Measurements from ENCODE around the gene HS3ST3A1.

Gene HS3ST3A1

GRCh38 chr17:13491916-13492736 lies 109.6 kb downstream of the HS3ST3A1 start:
- no peak for DNase-seq (ENCODE audit: low read depth)

DNA sequence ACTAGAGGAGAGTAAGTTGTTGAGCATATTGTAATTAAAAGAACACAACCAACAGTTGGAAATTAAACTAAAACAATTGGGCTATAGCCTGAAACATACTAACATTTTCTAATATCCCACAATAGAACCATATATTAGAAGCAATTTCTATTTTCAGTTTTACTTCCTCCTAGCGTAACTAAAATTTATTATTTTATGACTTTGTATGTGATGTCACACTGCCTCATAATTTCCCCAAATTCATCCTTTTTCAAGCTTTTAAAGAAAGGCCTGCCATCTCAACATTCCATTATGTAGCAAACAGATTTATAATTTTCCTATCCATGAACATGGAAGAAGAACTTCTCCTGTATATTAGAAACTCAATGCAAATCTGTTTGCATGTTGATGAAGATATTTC lies 110.2 kb downstream of the HS3ST3A1 start:
- no peak for DNase-seq (ENCODE audit: low read depth)

- DNase-seq (ENCODE audit: low read depth): no peak
These were observed 110.7 kb downstream of the HS3ST3A1 start for GRCh38 chr17:13490906-13491482.

GRCh38 chr17:13490427-13490826 lies 111.3 kb downstream of the HS3ST3A1 start:
- no peak for DNase-seq (ENCODE audit: low read depth)

DNA sequence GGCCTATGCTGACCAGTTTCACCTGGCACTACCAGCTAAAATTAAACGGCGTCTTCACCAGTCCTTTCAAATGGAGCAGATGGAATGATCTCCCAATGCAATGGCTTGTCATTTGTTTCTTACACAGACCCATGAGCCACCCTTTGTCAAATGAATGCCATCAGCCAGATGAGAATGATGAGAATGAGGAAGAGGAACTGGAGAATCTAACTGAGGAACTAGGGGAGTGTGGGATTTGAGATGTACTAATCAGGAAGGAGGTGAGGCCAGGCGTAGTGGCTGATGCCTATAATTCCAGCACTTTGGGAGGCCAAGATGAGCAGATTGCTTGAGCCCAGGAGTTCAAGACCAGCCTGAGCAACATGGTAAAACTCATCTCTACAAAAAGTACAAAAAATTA lies 116.4 kb downstream of the HS3ST3A1 start:
- DNase-seq (ENCODE audit: low read depth): no peak

GRCh38 chr17:13484020-13484419 lies 117.7 kb downstream of the HS3ST3A1 start:
- no peak for DNase-seq (ENCODE audit: low read depth)

DNA sequence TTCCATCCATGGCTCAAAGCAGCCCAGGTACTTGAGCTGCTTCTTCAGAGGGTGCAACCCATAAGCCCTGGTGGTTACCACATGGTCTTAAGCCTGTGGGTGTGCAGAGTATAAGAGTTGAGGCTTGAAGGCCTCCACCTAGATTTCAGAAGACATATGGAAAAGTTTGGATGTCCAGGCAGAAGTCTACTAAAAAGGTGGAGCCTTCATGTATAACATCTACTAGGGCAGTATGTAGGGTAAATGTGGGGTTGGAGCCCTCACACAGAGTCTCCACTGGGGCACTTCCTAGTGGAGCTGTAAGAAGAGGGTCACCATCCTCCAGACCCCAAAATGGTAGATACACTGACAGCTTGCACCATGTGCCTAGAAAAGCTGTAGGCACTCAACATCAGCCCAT lies 120.9 kb downstream of the HS3ST3A1 start:
- DNase-seq (ENCODE audit: low read depth): no peak

DNA sequence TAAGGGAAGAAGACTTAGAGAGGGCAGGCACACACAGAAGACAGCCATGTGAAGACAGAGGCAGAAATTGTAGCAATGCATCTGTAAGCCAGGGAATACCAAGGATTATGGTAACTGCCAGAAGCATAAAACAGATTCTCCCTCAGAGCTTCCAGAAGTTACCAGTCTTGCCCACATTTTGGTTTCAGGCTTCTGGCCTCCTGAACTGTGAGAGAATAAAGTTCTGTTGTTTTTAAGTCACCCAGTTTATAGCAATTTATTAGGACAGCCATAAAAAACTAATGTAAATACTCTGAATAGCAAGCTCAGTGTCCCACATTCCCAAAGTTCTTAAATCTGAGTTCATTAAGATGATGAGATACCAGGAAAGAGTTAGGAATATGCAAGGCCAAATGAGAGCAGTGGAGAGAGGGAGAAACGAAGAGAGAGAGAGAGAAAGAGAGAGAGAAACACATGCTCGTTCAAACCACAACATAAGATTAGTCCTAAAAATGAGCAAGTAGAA lies 123.4 kb downstream of the HS3ST3A1 start:
- no peak for DNase-seq (ENCODE audit: low read depth)

DNA sequence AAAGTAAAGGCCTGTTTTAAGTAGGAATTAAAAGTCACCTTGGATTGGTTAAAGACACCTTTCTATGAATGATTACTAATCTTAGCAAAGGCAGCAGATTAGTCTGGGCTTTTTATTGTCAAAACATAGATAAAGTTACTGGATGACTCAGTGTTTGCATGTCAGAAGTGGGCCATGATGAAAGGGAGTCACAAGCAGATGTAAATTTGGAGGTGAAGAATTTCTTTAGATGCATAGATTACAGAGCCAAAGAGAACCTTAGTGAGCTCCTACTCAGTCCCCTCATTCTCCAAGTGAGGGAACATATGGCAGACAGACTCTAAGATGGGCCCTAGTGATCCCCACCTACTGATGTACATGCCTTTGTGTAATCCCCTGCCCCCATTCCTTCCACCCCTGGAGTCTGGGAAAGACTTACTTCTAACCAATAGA lies 124.5 kb downstream of the HS3ST3A1 start:
- no peak for DNase-seq (ENCODE audit: low read depth)

- no peak for DNase-seq (ENCODE audit: low read depth)
These were observed 125.0 kb downstream of the HS3ST3A1 start for GRCh38 chr17:13476720-13477119.

DNA sequence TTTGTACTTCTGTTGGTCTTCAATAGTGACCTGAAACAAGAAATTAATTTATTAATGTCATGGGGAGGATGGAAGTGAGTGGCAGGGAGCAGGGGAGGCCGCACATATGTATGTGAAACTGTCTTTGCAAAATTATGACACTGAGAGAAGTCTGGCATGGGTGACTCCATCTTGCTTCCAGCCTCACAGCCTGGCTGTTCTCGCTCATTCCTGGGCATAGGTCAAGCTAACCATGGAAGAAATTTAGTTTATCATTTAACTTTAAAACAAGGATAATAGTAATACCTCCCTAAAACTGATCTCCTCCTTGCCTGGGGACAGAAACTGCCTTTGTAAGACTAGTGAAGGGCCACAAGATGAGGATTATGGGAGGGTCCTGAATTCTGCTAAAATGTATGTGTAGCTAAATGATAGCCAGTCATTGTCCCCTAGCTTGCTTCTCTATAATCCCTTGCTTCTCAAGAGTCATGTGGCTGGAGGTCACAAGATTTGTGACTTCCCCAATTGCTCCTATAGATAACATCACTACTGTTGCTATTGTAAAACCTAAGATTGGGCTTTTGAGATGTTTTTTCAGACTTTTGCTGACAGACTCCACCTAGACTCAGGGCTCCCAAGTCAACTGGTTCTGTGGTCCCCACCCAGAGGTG lies 126.0 kb downstream of the HS3ST3A1 start:
- DNase-seq (ENCODE audit: low read depth): no peak

DNA sequence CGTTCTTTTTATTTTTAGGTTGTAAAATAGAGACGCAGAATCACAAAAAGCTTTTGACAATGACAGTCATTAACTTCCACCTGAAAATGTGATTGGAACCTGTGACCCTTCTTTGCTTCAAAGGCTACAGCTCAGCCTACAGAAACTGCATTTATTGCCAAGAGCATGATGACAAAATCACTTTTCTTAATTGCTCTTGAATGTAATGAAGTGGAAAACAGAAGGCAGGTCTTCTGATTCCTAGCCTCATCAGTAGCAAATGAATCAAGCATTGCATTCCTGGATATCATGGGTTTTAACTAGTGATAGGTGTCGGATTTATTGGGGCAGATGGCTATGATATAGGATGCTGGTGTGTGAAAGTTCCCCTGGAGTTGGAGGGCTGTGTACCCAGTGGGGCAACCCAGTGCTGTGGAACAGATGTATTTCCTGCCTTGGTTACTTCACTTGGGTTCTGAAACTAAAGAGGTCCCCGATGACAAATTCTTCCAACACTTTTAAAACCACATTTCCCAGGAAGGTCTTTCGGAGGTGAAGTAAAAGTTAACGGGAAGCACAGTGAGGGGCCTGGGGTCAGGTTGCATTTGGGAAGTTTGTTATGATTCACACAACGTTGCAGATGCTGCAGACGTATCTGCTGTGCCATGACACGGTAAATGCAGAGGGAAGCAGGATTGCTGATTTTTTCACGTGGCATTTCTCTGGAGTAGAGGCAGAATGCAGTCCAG lies 127.5 kb downstream of the HS3ST3A1 start:
- no peak for DNase-seq (ENCODE audit: low read depth)

- no peak for DNase-seq (ENCODE audit: low read depth)
These were observed 136.1 kb downstream of the HS3ST3A1 start for GRCh38 chr17:13465678-13466077.

GRCh38 chr17:13462673-13463124 lies 139.0 kb downstream of the HS3ST3A1 start:
- DNase-seq (ENCODE audit: low read depth): no peak

DNA sequence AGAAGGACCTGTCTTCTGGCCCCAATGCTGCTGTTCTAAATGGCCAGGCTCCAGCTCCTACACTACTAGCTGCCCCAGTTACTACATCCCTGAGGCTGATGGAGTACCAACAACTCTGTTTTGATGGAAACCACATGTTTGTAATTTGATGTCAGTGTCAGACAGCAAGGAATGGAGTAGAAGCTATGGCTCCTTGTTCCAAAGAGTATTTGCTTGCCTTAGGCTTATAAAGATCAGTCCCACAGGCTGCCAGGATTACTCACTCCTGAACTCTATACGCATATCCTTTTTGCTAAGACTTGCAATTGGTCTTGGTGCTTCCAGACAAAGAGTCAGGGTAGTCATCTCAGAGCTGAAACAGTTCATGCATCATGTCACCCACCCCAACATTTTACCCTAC lies 139.6 kb downstream of the HS3ST3A1 start:
- DNase-seq (ENCODE audit: low read depth): no peak

GRCh38 chr17:13460261-13461000 lies 141.3 kb downstream of the HS3ST3A1 start:
- DNase-seq (ENCODE audit: low read depth): no peak

- DNase-seq (ENCODE audit: low read depth): no peak
These were observed 143.9 kb downstream of the HS3ST3A1 start for GRCh38 chr17:13457783-13458182.

Data from stimulated activated CD8-positive, alpha-beta memory T cell treated with anti-CD3 and anti-CD28 coated beads, Interleukin-15, amount 100 ng/mL, for 24 hours (primary cell).